Dermis blood vessel endothelial cell (primary cell): ENCODE measurements around the gene ADIG. TPM values are rescaled to one million over a fixed set of nuclear protein-coding genes. Genes with fewer than 3 reads are reported as not detected.

Source experiments
- DNase-seq: peaks from one replicate; pipeline ENCODE4 v3.0.0; 2010
- total RNA-seq: library from RNA; depleted of rRNA; stranded (reverse); fragments of >200 nt; gene quantifications from 2 replicates; pipeline ENCODE4 v1.2.3, GENCODE V29; 2014

ADIG gene
- total RNA-seq, 1 donor from 2014 or later = not detected

GRCh38 chr20:38602185-38602581, 21.2 kb downstream of the ADIG start:
- peak; percentile 19 for DNase-seq

DNA sequence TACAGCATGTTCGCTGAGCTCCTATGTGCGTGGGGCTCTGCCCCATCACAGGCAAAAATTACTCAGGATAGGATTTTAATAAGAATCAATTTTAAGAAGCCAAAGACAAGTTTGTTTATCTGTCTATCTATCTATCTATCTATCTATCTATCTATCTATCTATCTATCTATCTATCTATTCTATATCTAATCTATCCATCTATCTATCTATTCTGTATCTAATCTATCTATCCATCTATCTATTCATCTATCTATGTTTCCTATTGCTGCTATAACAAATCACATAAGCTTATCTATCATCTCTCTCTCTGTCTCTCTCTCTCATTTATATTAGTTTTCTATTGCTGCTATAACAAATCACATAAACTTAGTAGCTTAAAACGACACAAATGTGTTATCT, 22.3 kb downstream of the ADIG start:
- no peak for DNase-seq

- peak; percentile 93 for DNase-seq
These were observed 23.9 kb downstream of the ADIG start for GRCh38 chr20:38604873-38605303.

GRCh38 chr20:38607351-38607750, 26.4 kb downstream of the ADIG start:
- no peak for DNase-seq

GRCh38 chr20:38608188-38608587, 27.2 kb downstream of the ADIG start:
- no peak for DNase-seq

- DNase-seq = no peak
These were observed 28.8 kb downstream of the ADIG start for GRCh38 chr20:38609815-38610214.

DNA sequence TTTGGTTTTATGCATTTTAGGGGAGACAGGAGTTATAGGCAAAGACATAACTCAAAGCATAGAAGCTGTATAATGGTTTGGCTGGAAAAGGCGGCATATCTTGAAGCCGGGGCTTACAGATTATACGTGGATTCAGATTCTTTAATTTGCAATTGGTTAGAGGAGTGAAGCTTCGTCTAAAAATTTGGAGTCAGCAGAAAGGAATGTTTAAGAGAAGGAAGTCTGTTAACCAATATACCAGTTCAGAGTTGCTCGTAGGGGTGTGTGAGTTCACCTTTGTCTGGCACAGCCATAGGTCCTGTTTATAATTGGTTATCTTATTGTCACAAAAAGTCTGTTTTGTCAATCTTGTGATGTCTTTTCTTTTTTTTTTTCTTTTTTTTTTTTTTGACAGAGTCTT, 29.5 kb downstream of the ADIG start:
- no peak for DNase-seq

DNA sequence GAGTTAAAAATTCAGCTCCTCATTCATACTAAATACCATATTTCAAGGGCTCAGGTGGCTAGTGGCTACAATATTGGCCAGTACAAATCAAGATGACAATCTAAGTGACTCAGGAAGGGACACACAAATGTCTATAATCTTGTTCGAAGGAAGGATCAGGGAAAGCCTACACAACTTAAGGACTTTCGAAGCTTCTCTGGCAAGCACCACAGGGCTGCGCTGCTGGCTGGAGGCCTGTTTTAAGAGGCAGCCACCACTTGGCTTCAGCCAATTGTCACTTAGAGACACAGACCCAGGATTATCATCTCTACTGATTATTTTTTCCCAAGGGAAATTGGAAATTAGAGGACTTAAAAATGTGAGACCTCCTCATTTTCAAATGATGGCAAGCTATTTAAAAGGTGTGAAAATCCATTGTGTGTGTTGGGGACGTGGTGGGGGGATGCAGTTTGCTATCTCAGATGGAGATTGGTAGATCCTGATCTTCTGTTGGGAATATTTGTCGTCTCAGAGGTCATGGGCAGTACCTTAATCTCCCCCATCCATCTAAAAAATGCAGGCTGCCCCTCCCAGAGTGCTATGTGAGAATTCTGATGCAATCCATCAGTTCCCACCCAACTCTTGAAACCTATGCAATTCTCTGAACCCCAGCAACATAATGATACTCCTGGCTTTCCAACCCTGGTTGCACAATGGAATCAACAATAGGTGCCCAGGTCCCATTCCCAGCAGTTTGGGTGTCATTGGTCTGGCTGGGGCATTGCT, 31.9 kb downstream of the ADIG start:
- DNase-seq = no peak

GRCh38 chr20:38615283-38615682, 34.3 kb downstream of the ADIG start:
- no peak for DNase-seq

GRCh38 chr20:38616457-38616856, 35.5 kb downstream of the ADIG start:
- no peak for DNase-seq

DNA sequence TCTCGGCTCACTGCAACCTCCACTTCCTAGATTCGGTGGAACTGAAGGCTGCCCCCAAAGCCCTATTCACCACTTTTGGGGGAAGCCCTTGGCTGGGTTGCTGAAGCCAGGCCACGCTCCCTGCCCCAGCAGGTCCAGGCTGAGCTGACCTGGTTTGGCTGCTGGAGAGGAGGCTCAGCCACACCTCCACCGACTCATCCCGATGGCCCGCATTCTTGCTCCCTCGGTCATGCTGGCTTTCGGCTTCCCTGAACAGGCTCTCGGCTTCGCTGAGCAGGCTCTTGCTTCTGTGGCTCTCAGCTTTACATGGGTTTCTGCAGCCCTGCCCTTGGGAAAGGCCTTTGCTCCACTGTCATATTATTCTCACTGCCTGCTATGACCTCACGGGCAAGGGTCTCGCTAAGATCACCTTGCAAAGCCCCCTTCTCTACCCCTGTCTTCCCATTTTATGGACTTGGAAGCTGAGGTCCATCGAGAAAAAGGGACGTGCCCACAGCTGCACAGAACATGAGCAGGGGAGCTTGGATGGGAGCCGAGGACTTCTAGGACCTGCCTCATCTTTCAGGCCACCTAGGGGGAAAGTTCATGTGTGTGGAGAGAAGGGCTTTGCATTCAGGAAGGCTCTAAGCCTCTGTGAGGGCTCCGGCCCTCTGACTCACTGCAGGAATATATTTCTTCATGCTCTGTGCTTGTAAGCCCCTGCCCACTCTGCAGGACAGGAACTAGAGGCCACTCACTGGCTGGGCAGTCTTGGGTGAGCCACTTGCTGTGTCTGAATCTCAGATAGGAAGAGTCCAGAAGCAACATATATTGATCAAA, 36.2 kb downstream of the ADIG start:
- DNase-seq = no peak

DNA sequence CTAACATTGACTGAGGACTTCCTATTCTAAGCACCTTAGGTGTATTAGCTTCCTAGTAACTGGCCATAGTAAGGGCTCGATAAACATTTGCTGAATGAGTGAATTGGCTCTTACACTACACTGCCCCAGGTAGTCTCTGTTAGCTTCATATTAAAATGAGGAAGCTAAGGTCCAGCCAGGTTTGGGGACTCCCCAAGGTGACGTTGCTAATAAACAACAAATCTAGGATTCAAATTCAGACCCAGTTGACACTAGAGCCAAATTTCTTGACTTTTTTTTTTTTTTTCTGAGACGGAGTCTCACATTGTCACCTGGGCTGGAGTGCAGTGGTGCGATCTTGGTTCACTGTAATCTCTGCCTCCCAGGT, 36.8 kb downstream of the ADIG start:
- no peak for DNase-seq

- DNase-seq = no peak
These were observed 39.4 kb downstream of the ADIG start for GRCh38 chr20:38620441-38620840.

DNA sequence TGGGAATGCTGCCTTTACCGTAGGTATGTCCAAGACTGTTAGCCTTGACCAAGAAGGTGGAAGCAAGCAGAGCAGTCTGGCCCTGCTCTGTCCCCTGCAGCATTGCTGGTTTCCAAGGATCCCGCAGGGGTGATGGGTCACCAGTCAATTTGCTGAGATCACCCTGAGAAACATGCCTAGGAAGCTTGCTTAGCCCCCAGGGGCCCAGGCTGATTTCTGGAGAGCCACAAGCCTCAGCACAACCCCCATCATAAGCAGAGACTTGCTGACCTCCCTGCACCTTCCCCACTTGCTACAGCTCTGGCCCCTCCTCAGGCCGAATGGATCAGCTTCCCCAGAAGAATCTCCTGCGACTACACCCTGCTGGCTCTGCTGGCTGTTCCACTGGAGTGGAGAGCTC, 42.1 kb downstream of the ADIG start:
- DNase-seq = no peak

DNA sequence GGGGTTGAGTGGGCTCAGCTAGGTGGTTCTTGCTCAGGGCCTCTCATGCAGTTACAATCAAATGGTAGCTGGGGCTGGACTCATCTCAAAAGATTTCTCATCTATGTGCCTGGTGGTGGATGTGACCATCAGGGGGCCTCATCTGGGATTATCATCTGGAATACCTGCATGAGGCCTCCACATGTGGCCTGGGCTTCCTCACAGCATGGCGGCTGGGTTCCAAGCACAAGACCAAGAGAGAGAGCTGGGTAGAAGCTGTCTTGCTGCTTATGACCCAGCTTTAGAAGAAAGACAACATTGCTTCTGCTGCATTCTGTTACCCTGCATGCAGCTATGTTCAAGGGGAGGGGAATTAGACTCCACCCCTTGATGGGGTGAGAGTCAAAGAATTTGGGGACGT, 43.1 kb downstream of the ADIG start:
- no peak for DNase-seq

GRCh38 chr20:38625896-38626295, 44.9 kb downstream of the ADIG start:
- no peak for DNase-seq

DNA sequence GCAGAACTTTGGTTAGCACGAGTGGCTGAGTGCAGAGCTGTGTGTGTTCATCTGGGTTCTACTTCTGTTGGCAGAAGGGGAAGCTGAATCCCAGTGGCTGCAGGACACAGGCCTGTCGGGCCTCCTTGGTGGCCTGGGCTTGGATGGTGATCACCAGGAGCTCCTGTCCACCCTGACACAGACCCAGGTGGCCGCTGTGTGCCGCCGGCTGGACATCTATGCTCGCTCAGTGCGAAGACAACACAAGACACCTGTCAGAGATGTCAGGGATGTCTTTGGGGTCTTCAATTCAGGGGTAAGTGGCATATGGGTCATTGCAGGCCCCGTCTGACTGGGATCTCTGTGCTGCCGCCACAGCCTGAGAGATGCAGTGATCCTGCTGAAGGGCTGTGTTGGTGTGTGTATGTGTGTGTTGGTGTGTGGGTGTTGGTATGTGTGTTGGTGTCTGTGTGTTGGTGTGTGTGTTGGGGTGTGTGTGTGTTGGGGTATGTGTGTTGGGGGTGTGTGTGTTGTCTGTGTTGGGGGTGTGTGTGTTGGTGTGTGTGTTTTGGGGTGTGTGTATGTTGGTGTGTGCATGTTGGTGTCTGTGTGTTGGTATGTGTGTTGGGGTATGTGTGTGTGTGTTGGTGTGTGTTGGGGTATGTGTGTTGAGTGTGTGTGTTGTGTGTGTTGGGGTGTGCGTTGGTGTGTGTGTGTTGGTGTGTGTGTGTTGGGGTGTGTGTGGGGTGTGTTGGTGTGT, 46.1 kb downstream of the ADIG start:
- no peak for DNase-seq

DNA sequence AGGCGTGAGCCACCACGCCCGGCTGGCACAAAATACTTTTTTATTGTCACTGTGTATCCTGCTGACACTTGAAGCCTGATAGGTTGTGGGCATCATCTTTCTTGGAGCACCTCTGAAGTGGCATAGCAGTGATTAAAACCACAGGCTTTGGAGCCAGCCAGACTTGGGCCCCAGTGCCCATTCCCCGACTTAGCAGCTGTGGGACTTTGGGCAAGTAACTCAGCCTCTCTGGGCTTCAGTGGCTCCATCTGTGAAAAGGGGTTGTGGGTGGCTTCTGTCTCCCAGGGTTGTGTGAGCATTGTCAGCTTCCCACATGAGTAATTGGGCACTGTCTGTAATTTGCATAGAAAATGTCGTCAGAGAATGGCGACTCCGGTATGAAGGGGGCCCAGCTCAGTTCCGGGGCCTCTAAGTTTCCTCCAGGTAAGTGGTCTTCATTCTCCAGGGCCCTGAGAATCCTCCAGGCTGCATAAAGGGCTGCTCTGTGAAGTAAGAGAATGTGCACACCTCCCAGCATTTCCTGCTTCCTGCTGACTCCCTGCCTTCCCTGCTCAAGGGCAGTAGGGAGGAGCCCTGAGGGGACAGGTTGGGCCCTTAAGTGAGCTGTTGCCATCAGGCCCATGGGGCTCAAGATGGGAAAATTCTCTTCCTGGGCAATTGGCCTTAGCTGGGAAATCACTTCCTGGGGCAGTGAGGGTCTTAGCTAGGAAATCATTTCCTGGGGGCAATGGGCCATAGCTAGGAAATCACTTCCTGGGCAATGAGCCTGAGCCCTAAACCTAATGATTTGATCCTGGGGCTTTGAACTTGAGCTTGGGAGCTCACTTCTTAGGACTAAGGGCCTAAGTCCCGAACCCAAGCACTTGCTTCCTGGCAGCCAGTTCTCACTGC, 47.8 kb downstream of the ADIG start:
- no peak for DNase-seq

DNA sequence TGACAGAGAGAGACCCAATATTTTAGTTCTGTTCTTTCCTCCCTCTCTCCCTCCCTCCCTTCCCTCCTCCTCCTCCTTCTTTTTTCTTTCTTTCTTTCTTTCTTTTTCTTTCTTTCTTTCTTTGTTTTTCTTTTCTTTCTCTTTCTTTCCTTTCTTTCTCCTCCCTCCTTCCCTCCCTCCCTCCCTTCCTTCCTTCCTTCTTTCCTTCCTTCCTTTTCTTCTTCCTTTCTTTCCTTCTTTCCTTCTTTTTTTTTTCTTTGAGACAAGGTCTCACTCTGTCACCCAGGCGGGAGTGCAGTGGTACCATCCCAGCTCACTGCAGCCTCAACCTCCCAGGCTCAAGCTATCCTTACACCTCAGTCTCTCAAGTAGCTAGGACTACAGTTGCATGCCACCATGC, 49.0 kb downstream of the ADIG start:
- no peak for DNase-seq

- DNase-seq = no peak
These were observed 49.7 kb downstream of the ADIG start for GRCh38 chr20:38630727-38631126.

DNA sequence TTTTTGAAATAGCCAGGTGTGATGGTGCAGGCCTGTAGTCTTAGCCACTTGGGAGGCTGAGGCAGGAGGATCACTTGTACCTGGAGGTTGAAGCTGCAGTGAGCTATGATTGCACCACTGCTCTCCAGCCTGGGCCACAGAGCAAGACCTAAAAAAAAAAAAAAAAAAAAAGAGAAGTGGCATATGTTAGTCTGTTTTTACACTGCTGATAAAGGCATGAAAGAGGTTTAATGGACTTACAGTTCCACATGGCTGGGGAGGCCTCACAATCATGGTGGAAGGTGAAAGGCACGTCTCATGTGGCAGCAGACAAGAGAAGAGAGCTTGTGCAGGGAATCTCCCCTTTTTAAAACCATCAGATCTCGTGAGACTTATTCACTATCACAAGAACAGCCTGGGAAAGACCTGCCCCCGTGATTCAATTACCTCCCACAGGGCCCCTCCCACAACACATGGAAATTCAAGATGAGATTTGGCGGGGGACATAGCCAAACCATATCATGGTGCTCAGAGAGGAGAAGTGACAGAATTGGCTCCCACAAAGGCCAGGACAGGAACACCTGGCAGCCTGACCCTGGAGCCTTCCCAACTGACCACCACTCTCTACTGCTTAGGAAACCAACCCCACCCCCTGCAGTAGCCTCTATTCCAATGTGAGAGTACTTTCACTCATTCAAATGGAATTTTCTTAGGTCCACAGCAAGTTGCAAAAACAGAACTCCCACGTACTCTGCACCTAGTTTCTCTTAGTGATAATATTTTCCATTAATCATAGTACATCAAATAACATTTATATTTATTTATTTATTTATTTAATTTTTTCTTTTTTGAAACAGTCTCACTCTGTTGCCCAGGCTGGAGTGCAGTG, 50.4 kb downstream of the ADIG start:
- DNase-seq = no peak
